Osteoblast (primary cell): ENCODE results near the gene ABCC1. TPM values are rescaled to one million over a fixed set of nuclear protein-coding genes. Genes with fewer than 3 reads are reported as not detected.
A peak's percentile ranks its signal among the peaks of the same experiment; 100 is the strongest.

Experiments used
- DNase-seq: peaks from one replicate; pipeline ENCODE4 v3.0.0; 2011; ENCODE audit warnings: low spot score, mixed read lengths; ENCODE audit not compliant: insufficient read length; ENCODE audit errors: missing footprints
- H2AFZ ChIP-seq: 2 replicates; pipeline ENCODE4 v1.6.0; 2011; ENCODE audit warnings: mild to moderate bottlenecking, low read length
- H3K27ac ChIP-seq: 2 replicates; pipeline ENCODE4 v1.5.1; 2011; ENCODE audit warnings: mild to moderate bottlenecking, low read depth, low read length, moderate library complexity
- H3K27me3 ChIP-seq: 2 replicates; pipeline ENCODE4 v1.6.0; 2012; ENCODE audit warnings: mild to moderate bottlenecking, control low read depth, inconsistent platforms, low read length, moderate library complexity; ENCODE audit not compliant: insufficient read depth
- H3K36me3 ChIP-seq: 2 replicates; pipeline ENCODE4 v1.5.1; 2011; ENCODE audit warnings: mild to moderate bottlenecking, low read length, control low read depth, moderate library complexity; ENCODE audit not compliant: insufficient read depth
- H3K4me1 ChIP-seq: 2 replicates; pipeline ENCODE4 v1.5.1; 2011; ENCODE audit warnings: mild to moderate bottlenecking, low read length, control low read depth, moderate library complexity; ENCODE audit not compliant: insufficient read depth
- H3K4me2 ChIP-seq: 2 replicates; pipeline ENCODE4 v1.6.0; 2011; ENCODE audit warnings: mild to moderate bottlenecking, low read length; ENCODE audit not compliant: insufficient read depth
- H3K4me3 ChIP-seq: fragments of 200-600 bp; sonication (generic); 3 replicates; pipeline ENCODE4 v1.5.1; 2012; ENCODE audit warnings: mild to moderate bottlenecking, low read length, inconsistent platforms; ENCODE audit not compliant: insufficient read depth
- H3K79me2 ChIP-seq: 2 replicates; pipeline ENCODE4 v1.6.0; 2012; ENCODE audit warnings: mild to moderate bottlenecking, low read length, control low read depth, inconsistent platforms; ENCODE audit not compliant: insufficient read depth
- H3K9me3 ChIP-seq: 2 replicates; pipeline ENCODE4 v1.5.1; 2011; ENCODE audit warnings: low read depth, low read length, control low read depth
- H4K20me1 ChIP-seq: 2 replicates; pipeline ENCODE4 v1.6.0; 2012; ENCODE audit warnings: mild to moderate bottlenecking, low read length, control low read depth; ENCODE audit not compliant: insufficient read depth
- CTCF ChIP-seq: IDR thresholded peaks from 2 replicates; pipeline ENCODE4 v1.5.1; 2011; ENCODE audit warnings: mild to moderate bottlenecking, low read depth, low read length, moderate library complexity; ENCODE audit errors: extremely low read depth
- total RNA-seq: library from RNA; depleted of rRNA; stranded (reverse); fragments of >200 nt; gene quantifications from 2 replicates; pipeline ENCODE4 v1.2.3, GENCODE V29; 2012

ABCC1 gene
- total RNA-seq, 1 donor: 33.7 TPM

GRCh38 chr16:16019488-16019887 is 70.1 kb downstream of the ABCC1 start:
- Histone ChIP-seq H3K36me3 (peaks cover 29% of the 10 kb centered on the region), H3K4me2 (no peak overlapping the region), H3K4me1 (peaks cover 41% of the 10 kb centered on the region), H3K27me3 (no peaks in the 10 kb centered on the region), H2AFZ (no peak overlapping the region), H4K20me1 (peaks cover 2% of the 10 kb centered on the region), H3K27ac (no peak overlapping the region), H3K4me3 (no peak overlapping the region), H3K79me2 (peaks cover 23% of the 10 kb centered on the region), H3K9me3 (no peaks in the 10 kb centered on the region)
- DNase-seq: peak; percentile 93
- no peak for TF ChIP-seq CTCF

DNA sequence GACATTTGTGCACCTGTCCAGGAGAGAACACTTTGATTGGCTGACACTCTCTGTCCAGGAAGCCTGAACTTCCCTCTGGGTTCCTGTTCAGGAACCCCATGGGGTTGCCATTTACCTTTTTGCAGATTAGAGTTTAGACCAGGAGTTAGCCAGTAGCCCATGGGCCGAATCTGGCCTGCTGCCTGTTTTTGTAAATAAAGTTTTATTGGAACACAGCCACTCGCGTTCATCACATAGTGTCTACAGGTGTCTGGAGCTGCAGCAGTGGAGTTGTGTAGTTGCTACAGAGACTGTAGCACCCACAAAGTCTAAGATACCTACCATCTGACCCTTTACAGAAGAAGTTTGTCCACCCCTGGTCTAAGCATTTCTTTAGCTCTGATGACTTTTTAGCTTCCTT is 70.9 kb downstream of the ABCC1 start:
- Histone ChIP-seq H3K27me3 (no peaks in the 10 kb centered on the region), H3K36me3 (peaks cover 29% of the 10 kb centered on the region), H3K27ac (no peak overlapping the region), H3K4me3 (no peak overlapping the region), H3K79me2 (peaks cover 23% of the 10 kb centered on the region), H4K20me1 (peaks cover 2% of the 10 kb centered on the region), H3K4me1 (peaks cover 44% of the 10 kb centered on the region), H2AFZ (no peak overlapping the region), H3K9me3 (no peaks in the 10 kb centered on the region), H3K4me2 (no peak overlapping the region)
- no peak for TF ChIP-seq CTCF
- no peak for DNase-seq

DNA sequence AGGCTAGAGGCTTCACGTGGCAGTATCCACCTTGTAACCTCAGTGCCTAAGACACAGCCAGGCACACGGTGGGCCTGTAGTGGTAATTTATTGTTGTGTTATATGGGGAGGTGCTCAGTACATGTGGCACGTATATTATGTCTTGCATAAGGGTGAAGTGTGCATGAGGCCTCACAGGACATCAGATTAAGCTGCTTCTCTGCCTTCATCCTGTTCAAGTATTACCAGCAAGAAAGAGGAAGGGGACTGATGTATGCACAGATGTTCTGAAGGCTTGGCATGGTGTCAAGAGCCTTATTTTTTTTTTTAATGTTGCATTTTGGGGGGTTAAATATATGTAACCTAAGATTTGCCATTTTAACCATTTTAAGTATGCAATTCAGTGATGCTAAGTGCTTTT is 71.6 kb downstream of the ABCC1 start:
- Histone ChIP-seq H3K27ac (no peak overlapping the region), H3K79me2 (peaks cover 23% of the 10 kb centered on the region), H3K36me3 (peaks cover 29% of the 10 kb centered on the region), H3K4me2 (no peak overlapping the region), H4K20me1 (peaks cover 3% of the 10 kb centered on the region), H2AFZ (no peak overlapping the region), H3K4me1 (peaks cover 52% of the 10 kb centered on the region), H3K9me3 (no peaks in the 10 kb centered on the region), H3K27me3 (no peaks in the 10 kb centered on the region), H3K4me3 (no peak overlapping the region)
- TF ChIP-seq CTCF: no peak
- no peak for DNase-seq

GRCh38 chr16:16021646-16021987 is 72.2 kb downstream of the ABCC1 start:
- H3K36me3 ChIP-seq: peaks cover 25% of the 10 kb centered on the region
- H3K27me3 ChIP-seq: no peaks in the 10 kb centered on the region
- no peak overlapping the region for H3K4me3 ChIP-seq
- H3K4me1 ChIP-seq: peaks cover 57% of the 10 kb centered on the region
- no peak for DNase-seq
- no peak for TF ChIP-seq CTCF
- peak overlapping the region; percentile 94 for H3K27ac ChIP-seq
- no peak overlapping the region for H3K4me2 ChIP-seq
- H4K20me1 ChIP-seq: peaks cover 3% of the 10 kb centered on the region
- H3K79me2 ChIP-seq: peaks cover 19% of the 10 kb centered on the region
- H3K9me3 ChIP-seq: no peaks in the 10 kb centered on the region
- H2AFZ ChIP-seq: no peak overlapping the region
